GM23248 (cell line): Measurements from ENCODE around the gene FAM163A.

Experiments used
- EZH2 ChIP-seq: fragments of 200-600 bp; sonication (generic); IDR thresholded peaks from 2 replicates; pipeline ENCODE4 v1.6.1; 2018; ENCODE audit warnings: antibody characterized with exemption, mild to moderate bottlenecking; ENCODE audit not compliant: insufficient read depth, poor library complexity, severe bottlenecking
- EZH2phosphoT487 ChIP-seq: fragments of 200-600 bp; sonication (generic); IDR thresholded peaks from 2 replicates; pipeline ENCODE4 v1.6.1; 2018; ENCODE audit warnings: antibody characterized with exemption, moderate library complexity, mild to moderate bottlenecking, low read depth; ENCODE audit not compliant: insufficient read depth

DNA sequence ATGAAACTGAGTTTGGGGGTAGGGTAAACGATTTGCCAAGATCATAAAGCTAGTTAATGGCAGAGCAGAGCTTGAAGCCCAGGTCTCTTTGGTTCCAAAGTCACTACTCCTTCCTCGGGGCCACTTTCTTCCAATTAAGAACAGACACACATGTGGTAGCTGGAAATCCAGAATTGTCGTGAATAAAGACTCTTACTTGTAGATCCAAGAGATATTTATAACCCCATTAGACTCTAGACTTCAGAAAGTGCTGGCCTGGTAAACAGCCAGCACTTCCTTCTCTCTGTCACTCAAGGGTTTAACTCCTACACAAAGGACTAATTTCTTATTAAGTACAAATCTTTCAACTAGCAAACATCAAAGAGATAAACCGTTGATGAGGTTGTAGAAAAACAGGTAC lies 2.7 kb downstream of the FAM163A start:
- TF ChIP-seq EZH2 (no peak), EZH2phosphoT487 (no peak)
